GDM1 (cell line): ENCODE results near the gene NUP205.

Experiments
- DNase-seq: peaks from one replicate; lab custom pipeline; 2025; lab: John Stamatoyannopoulos, UW

Gene NUP205, protein sequence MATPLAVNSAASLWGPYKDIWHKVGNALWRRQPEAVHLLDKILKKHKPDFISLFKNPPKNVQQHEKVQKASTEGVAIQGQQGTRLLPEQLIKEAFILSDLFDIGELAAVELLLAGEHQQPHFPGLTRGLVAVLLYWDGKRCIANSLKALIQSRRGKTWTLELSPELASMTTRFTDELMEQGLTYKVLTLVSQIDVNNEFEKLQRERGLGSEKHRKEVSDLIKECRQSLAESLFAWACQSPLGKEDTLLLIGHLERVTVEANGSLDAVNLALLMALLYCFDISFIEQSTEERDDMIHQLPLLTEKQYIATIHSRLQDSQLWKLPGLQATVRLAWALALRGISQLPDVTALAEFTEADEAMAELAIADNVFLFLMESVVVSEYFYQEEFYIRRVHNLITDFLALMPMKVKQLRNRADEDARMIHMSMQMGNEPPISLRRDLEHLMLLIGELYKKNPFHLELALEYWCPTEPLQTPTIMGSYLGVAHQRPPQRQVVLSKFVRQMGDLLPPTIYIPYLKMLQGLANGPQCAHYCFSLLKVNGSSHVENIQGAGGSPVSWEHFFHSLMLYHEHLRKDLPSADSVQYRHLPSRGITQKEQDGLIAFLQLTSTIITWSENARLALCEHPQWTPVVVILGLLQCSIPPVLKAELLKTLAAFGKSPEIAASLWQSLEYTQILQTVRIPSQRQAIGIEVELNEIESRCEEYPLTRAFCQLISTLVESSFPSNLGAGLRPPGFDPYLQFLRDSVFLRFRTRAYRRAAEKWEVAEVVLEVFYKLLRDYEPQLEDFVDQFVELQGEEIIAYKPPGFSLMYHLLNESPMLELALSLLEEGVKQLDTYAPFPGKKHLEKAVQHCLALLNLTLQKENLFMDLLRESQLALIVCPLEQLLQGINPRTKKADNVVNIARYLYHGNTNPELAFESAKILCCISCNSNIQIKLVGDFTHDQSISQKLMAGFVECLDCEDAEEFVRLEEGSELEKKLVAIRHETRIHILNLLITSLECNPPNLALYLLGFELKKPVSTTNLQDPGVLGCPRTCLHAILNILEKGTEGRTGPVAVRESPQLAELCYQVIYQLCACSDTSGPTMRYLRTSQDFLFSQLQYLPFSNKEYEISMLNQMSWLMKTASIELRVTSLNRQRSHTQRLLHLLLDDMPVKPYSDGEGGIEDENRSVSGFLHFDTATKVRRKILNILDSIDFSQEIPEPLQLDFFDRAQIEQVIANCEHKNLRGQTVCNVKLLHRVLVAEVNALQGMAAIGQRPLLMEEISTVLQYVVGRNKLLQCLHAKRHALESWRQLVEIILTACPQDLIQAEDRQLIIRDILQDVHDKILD (N-terminal part only)

DNA sequence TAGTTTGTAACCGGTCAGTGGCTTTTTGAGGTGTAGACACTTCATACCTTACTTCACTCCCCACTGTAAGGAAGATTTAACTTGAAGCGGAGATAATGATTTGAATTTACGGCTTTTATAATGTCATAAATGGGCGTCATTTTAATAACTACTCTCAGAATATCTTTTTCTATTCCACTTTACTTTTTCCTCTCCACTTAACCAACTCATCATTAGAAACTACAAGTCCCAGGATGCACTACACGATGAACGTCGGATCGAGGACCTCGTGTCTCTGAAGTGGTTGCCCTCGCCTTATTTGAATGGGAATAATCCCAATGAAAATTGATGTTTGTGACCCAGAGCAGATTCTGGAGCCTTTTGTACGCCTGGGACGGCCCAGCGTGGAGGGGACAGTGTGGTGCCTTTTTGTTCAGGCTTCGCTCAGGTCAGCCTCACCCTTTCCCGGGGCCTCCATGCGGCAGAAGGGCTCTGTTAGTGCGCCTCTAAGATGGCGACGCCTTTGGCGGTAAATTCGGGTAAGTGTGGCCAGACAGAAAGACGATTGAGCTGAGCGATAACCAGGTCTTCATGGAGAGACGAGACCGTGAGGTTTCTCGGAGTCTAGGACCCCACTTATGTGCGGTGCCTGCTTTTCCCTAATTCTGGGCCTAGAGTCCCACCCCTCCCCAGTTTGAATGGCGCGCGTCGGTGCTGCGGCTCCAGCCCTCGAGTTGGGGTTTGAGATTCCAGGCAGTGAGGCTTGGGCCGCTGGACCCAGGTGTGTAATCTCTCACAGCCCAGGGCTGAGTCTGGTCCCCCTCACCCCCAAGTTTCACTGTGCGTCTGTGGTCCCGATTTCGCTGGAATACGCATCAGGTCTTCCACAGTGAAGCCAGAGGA, at the start of gene NUP205:
TSS of gene NUP205 (plus strand) at position 463 of the 882 bp plus-strand sequence. CDS start at position 491, 28 bp downstream.
- peak; percentile 83 for DNase-seq

DNA sequence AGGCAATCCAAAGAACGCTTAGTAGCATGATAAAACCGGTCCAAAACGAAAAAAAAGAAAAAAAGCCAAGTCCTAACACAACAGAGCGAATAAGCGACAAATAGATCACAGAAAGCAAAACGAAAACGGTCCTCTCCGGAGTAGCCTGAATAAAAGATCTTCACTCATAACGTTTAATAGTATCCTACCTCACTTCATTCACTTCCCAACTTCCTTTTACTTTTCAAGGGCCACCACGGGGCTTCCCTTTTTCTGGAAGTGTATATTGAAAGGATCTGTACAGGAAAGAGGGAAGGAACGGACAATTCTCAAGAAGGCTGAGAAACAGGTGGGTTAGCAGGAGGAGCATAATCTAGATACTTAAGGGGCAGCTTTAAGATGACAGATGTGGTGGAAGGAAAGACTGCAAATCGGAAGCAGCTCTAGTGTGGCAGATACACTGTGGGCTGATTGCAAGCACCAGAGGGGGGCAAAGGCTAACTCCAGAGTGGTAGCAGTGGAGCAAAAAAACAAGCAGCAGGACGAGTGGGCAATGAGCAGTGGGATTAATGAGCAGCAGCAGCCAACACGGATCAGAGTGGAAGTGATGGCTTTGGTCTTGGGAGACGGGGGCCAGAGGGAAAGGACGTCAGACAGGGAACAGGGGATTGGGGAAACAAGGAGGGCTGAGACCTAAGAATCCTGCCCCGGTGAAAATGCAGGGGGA, 48.7 kb upstream of the NUP205 start:
- DNase-seq = peak; percentile 20

DNA sequence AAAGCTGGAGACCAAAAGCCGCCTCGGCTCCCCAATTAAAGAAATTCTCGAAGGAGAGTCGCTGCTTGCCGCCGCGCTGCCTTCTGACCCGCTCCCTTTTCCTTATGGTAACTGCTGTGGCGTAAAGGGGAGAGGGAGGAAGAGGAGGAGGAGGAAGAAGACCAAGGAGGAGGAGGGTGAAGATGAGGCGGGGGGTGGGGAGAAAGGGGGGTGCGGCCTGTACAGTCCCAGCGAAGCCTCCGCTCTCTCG, 48.2 kb upstream of the NUP205 start:
- no peak for DNase-seq

DNA sequence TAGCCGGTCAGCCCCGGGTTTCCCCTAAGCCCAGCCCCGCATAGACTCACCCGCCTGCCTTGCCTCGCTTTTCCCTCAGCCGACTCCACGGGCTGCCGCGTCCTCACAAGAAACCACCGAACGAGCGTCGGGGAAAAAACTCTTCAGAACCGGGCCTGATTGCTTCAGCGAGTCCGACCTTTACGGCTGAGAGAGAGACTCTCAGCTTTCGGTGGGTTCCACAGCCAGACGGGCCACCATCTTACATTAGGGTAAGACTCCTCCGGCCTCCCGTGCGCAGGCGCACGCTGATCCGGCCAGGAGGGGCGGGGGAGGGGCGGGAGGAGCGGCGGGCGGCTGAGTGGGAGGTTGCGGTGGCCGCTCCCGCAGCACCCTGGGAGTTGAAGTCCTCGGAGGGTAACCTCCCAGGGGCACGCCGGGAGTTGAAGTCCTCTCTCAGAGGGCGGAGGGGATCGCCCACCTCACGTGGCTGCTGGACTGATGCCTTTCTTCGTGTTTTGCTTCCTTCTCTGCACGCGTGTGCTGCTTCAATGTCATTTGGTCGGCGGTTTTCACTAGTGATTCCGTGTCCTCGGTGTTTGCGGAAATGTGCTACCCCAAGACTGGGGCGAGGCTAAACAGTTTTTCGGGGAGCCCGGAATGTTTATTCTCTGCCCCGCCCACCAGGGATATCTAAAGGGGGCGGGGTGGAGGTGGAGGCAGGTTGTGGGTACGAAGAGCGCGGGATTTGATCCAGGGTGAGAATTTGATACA, 47.7 kb upstream of the NUP205 start, which contains the start of gene CNOT4:
TSS of gene CNOT4 (minus strand) at position 264 of the 753 bp plus-strand sequence. CDS start 71,771 bp downstream, outside the sequence.
- peak; percentile 96 for DNase-seq

DNA sequence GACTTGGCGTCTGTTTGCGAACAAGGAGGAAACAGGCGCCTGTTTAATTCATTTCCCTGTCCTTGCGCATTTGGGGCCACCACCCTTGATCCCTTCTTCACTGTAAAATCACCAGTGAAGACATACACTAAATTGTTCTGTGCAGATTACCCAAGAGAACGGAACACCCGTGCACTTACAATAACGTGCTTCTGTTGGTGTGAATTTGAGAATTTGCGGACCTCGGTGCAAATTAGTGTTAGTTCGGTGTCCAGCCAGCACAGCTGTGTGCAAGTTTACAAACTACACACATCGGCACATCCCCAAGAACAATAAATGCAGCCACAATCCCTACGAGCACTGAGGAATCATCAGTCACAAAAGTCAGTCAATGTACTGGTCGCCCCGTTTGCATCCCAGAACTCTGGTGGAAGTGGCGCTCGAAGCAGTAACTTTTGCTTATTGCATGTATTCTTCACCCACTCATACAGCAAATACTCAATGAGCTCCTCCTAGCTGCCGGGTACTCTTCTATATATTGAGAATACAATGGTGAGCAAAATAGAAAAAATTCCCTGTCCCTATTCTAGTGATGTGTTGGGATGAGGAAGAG, 47.0 kb upstream of the NUP205 start:
- DNase-seq = no peak

DNA sequence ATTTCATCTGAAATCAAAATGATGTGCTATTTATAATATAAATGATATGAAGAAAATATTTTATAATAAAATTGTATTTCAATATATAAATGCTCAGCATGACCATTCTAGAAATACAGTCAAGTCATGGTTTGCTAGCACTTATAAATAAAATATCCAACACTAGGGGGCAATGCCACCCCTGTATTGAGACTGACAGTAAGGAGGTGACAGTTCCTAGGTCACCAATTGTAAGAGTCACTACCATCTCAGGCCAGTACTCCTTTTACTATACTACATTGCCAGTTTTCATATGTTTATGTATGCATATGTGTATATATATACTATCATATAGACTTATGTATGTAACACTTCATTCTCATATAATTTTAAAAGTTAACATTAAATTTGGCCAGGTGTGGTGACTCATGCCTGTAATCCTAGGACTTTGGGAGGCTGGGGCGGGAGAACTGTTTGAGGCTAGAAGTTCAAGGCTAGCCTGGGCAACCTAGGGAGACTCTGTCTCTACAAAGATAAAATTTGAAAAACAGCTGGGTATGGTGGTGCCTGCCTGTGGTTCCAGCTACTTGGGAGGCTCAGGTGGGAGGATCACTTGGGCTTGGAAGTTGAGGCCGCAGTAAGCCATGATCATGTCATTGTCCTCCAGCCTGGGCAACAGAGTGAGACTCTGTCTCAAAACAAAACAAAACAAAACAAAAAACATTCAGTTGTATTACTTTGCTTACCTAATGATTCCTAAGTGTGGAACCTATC, 45.4 kb upstream of the NUP205 start:
- peak; percentile 34 for DNase-seq

DNA sequence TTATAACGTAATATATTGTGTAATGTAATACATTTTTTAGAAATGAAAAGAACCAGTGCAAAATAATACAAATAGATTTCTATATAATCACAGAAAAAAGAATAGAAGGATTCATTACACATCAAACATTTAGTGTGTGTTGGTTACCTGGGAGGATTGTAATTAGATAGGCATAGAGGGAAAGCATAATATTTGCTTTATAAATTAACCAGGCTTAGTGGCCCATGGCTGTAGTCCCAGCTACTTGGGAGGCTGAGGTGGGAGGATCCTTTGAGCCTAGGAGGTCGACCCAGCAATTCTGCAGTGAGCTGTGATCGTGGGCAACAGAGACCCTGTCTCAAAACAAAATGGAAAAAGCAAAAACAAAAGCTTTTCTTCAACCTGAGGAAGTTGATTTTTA, 42.9 kb upstream of the NUP205 start:
- no peak for DNase-seq

DNA sequence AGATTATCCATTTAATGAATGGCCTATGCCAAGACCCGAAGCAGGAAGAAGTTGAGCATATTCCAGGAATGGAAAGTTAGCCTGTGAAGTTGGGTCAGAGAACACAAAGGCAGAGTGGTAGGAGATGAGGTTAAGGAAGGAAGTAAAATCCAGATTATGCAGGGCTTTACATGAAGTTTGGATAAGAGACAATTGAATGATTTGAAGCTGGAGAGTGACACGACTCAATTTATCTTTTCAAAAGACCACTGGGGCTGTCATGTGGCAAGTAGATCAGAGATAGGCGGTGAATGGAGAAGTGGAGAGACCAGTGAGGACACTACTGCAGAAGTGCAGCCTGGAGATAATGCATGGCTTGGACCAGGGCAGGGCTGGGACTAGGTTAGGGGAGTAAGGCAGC, 40.7 kb upstream of the NUP205 start:
- no peak for DNase-seq

DNA sequence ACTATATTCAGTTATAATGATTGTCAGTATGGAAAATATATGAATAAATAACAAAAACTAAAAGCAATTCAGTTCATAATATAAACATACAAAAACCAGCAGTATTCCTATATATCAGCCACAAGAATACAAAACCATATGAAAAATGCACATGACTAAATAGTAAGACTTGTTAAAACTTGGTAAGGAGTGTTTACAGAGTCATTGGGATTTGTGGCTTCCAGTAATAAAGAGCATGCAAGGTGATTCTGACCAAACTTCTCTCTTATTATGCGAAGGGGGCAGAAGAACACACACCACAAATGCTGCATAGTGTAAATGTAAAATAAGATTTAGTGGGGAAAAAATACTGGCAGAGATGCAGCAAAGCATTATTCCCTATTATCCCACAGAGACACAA, 39.0 kb upstream of the NUP205 start:
- no peak for DNase-seq

DNA sequence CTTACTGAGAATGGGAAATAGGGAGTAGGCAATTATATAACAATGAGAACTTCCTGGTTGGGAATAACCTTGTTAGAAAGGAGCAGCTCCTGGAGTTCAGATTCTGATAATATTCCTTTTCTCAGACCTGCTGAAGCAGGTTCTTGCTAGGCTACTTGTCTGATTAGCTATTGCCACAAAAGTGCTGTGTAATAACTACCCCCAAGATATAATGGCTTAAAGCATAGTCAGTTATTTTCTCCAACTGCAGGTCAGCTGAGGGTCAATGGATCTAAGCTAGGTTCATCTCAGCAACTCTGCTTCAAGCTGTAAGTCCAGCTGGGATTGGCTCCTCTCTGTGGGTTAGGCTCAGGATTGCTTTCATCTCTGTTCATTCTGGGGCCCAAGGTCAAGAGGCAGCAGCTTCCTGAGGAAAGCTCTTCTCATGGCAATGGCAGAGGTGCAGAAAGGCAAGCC, 38.5 kb upstream of the NUP205 start:
- DNase-seq = no peak

DNA sequence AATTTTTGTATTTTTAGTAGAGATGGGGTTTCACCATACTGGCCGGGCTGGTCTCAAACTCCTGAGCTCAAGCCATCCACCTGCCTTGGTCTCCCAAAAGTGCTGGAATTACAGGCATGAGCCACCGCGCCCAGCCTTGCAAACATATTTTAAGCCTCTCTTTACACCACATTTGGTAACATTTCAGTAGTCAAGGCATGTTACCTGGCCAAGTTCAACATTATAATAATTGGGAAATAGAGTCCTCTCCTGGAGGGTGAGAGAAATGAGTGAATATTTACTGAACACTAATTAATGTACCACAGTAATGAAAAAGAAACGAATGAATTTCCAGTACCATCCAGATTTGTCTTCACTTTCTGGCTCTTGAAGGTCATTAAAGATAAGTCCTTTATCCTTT, 37.8 kb upstream of the NUP205 start:
- DNase-seq = no peak

DNA sequence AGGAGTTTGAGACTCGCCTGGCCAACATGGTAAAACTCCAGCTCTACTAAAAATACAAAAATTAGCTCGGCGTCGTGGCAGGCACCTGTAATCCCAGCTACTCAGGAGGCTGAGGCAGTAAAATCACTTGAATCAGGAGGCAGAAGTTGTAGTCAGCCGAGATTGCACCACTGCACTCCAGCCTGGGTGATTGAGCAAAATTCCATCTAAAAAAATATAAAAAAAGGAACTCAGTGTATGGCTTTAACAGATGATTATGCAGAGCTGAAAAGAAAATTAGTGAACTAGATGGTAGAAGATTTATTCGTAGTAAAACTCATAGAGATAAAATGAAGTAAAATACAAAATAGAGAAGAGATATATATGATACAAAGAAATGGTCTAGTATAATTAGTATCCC, 35.2 kb upstream of the NUP205 start:
- no peak for DNase-seq

DNA sequence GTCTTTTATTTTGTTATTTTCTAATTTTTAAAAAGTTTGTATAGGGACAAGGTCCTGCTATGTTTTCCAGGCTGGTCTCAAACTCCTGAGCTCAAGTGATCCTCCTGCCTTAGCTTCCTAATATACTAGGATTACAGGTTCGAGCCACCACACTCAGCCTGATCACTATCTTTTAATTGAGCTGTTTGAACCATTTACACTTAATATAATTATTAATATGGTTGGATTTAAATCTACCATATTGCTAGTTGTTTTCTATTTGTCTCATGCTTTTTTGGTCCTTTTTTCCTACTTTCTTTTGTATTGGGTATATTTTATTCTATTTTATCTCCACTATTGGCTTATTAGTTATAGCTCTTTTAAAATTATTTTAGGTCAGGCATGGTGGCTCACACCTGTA, 34.6 kb upstream of the NUP205 start:
- DNase-seq = no peak

DNA sequence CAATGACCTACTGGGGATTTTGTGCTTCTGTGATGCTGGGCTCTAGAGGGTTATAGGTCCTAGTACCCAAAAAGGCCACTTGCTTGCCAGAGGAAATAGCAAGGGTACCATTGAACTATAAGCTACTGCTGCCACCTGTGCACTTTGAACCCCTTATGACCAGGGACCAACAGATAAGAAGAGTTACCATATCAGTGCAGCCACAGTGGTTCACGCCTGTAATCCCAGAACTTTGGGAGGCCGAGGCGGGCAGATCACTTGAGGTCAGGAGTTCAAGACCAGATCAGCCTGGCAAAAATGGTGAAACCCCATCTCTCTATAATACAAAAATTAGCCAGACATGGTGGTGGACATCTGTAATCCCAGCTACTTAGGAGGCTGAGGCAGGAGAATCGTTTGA, 32.3 kb upstream of the NUP205 start:
- no peak for DNase-seq

DNA sequence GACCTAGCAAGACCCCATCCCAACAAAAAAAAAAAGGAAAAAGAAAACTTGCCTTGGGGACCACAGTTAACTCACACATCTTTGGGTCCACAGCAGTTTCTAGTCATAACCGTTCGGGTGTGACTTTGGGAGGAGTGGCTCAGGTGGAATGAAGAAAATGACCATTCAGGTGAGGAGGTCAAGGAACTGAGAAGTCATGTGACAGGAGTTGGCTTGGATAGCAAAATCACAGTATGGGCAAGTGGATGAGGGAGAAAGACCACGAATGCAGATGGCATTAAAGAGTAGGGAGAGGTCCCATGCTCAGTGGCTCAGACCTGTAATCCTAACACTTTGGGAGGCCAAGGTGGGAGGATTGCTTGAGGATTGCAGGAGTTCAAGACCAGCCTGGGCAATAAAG, 30.7 kb upstream of the NUP205 start:
- no peak for DNase-seq

DNA sequence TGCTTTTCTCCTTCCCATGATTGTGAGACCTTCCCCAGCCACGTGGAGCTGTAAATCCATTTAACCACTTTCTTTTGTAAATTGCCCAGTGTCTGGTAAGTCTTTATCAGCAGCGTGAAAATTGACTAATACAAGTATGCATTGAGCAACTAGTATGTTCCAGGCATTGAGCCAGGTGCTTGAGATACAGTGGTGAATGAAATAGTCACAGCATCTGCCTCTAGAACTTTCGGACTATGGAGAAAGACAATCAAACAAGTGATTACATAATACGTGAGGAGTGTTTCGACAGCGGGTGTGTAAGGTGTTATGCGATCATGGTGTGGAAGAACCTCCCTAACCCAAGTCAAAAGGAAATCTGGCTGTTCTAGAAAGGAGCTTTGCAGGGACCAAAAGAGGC, 21.6 kb upstream of the NUP205 start:
- no peak for DNase-seq

DNA sequence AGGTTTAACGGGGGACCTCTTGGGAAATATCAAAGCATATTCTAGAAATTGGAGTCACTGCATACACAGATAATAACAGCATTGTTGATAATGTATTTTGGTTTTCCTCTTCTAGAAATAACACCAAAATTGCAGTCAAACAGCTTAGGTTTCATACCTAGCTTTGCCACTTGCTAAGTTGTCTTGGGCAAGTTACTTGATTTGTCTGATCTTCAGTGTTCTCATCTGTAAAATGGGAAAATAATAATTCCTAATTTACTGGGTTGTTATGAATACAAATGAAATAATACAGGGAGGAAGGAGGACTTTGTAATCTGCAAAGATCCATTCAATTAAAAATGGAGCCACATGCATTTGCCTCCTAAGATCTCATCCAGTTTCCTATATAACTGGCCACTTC, 20.3 kb upstream of the NUP205 start:
- no peak for DNase-seq

DNA sequence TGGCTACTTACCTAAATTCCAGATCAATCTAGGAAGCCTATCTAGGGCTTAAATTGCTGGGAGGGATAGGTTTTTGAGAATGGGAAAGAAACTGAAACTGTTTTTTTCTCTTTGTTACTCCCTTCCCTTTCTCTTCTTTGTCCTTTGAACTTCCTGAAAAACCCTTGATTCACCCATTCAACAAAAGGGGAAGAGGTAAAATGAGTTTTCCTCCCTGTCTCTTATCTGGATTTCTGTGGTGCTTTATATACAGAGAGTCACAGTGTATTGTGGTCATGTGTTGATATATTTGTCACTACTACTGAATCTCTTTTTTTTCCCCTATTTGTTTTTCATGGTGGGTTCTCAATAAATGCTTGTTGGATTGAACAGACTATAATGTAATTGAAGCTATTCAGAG, 19.8 kb upstream of the NUP205 start:
- DNase-seq = no peak

DNA sequence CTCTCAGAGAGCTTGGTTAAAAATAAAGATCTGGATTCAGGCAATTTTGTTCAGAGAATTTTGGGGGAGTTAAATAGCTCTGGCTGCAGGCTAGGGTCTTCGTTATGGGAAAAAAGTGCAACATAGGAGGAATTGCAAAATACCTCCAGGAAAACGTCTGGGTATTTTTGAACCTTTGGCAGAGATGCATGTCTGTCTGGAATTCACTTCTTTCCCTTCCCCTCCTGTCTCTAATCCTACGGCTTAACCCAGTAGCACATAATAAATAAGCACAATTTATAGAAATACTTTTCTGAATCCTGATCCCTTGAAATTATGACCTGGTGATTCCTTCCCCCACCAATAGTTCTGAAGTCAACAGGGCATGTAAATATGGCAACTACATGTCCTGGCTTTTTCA, 19.3 kb upstream of the NUP205 start:
- no peak for DNase-seq
